GM10248 (cell line): ENCODE results near the gene RNASET2.

Source experiments
- CTCF ChIA-PET: fragments of 300-600 bp; sonication (Branson Sonifier 250); formaldehyde crosslinking; extraction: SDS; loops from one replicate; lab custom pipeline; 2021; ENCODE audit warnings: antibody characterized with exemption; lab: Yijun Ruan, JAX
- POLR2A ChIA-PET: fragments of 350-650 bp; sonication (Branson Sonifier 250); formaldehyde crosslinking; extraction: SDS; loops from one replicate; lab custom pipeline; 2020; ENCODE audit warnings: antibody characterized with exemption; lab: Yijun Ruan, JAX
- DNase-seq: peaks from one replicate; pipeline ENCODE4 v3.0.0; 2012; ENCODE audit errors: extremely low spot score
- TF ChIP-seq, protein P1 (sequence below): IDR thresholded peaks from 2 replicates; pipeline ENCODE4 v1.5.1; 2012; ENCODE audit warnings: mild to moderate bottlenecking, low read depth; ENCODE audit errors: extremely low read depth, missing control alignments, control extremely low read depth

RNASET2 gene

DNA sequence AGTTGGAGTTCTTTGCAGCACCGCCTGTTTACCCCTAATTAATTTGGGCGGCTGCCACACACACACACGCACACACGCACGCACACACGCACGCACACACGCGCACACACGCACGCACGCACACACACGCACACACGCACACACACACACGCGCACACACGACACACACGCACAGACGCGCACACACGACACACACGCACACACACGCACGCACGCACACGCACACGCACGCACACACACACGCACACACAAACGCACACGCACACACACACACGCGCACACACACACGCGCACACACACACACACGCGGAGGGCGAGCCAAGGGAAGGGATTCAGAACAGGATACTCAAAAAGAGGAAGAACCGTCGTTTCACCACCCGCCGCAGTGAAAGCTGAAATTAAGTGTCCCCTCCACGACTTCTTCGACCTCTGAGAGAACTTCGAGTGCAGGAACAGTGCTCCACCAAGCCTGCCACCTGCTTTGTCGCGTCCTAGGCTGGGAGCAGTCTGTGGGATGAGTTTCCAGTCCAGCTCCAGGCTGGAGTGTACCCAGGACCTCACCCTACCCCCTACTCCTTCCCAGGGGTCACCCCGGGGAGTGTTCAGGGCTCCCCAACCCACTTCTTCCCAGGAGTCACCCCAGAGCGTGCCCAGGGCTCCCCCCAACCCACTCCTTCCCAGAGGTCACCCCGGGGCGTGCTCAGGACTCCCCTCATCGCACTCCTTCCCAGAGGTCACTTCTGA is 1.1 kb downstream of the RNASET2 start:
- DNase-seq: no peak
- TF ChIP-seq, protein P1, sequence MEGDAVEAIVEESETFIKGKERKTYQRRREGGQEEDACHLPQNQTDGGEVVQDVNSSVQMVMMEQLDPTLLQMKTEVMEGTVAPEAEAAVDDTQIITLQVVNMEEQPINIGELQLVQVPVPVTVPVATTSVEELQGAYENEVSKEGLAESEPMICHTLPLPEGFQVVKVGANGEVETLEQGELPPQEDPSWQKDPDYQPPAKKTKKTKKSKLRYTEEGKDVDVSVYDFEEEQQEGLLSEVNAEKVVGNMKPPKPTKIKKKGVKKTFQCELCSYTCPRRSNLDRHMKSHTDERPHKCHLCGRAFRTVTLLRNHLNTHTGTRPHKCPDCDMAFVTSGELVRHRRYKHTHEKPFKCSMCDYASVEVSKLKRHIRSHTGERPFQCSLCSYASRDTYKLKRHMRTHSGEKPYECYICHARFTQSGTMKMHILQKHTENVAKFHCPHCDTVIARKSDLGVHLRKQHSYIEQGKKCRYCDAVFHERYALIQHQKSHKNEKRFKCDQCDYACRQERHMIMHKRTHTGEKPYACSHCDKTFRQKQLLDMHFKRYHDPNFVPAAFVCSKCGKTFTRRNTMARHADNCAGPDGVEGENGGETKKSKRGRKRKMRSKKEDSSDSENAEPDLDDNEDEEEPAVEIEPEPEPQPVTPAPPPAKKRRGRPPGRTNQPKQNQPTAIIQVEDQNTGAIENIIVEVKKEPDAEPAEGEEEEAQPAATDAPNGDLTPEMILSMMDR: no peak
- POLR2A ChIA-PET: no interaction called here
- CTCF ChIA-PET: interaction anchor here (1.1 to 16.3 kb wide), 8 partner anchors 15 to 166 kb away, joined by 3 to 132 read pairs (median 5); partner anchors contain the start of gene CEP43

DNA sequence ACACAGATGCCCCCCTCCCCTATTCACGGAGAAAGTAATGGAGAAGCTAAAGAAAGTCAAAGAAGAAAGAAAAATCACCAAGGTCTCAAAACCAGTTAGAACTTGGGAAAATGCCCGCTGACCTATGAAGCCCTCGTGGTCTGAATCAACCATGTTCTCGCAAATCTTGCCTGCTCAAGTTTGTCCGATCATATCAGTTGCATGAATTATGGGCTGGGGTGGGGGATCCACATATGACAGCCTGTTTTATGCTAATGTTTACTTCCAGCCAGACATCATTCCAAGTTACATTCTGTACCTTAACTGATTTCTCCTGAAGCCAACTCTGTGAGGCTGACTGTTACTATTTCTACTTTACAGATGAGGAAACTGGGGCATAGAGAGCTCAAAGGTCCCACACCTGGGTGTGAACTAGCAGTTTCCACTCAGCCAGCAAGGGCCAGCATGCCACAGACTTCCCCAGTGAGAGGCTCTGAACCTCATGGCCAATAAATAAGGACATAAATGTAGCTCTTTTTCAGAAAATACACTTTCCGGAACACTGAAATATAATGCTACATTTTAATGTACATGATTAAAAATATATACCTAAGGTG is 2.1 kb downstream of the RNASET2 start:
- POLR2A ChIA-PET: no interaction called here
- TF ChIP-seq, protein P1: no peak
- CTCF ChIA-PET: interaction anchor here (0.7 to 16.3 kb wide), 9 partner anchors 9 to 187 kb away, joined by 3 to 132 read pairs (median 8); partner anchors contain the start of gene CEP43
- no peak for DNase-seq

DNA sequence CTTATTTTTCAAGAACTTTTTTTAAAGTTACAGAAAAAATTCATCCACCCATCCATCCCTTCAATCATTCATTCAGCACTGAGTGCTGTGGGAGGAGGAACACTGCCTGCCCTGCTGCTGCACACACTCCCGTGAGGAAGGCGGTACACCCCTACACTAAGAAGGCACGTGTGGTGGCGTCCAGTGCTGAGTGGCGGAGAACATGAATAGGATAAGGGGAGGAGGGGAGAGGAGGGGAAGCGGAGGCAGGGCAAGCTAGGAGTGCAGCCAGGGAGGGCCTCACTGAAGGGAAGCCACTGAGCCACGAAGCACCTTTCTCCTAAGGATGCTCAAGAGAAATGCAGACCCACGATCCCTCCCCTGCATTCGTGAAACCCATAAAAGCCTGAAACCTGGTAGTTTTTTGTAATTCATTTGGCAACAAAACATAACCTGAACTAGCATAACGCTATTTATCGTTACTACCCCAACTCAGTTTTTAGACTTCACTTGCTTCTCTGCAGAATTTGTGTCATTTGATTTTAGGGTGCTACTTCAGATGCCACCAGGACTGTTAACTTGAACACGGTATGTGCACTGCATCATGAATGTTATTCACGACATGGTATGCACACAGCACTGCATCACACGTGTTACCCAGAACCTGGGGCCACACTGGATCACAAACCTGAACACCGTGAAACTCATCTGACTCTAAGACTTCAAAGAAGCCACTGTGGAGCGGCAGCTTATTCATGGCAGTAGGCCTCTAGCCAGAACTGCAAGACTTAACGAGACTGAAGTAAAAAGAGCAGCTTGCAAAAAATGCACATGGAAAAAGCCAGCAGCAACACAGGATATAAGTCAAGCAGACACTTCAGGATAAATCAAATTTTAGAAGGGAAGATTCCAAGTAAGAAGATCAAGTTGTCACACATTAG is 3.5 kb downstream of the RNASET2 start:
- CTCF ChIA-PET: interaction anchor here (1.5 to 16.3 kb wide), 13 partner anchors 8 to 189 kb away, joined by 3 to 132 read pairs (median 9); no protein-coding TSS in a partner anchor
- no peak for DNase-seq
- TF ChIP-seq, protein P1: no peak
- POLR2A ChIA-PET: no interaction called here

DNA sequence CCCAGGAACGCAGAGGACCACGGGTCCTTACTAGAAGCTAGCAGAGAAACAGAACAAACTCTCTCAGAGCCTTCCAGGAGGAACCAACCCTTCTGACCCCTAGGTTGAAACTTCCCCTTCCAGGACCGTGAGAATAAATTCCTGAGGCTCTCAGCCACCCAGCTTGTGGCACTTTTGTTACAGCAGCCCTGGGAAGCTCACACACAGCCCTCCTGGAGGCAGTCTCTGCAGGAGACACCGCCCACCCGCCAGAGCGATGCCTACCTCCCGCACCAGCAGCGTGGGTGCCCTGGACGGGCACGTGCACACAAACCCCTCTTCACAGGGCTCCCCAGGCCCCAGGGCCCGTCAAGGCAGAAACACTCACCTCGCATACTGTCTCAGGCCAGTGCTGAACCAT is 4.2 kb downstream of the RNASET2 start:
- no peak for DNase-seq
- CTCF ChIA-PET: interaction anchor here (0.7 to 16.3 kb wide), 21 partner anchors 8 to 204 kb away, joined by 3 to 132 read pairs (median 5); partner anchors contain the start of gene CEP43
- TF ChIP-seq, protein P1: no peak
- POLR2A ChIA-PET: interaction anchor here (1.0 kb wide), 1 partner anchor 9 kb away, joined by 3 read pairs; no protein-coding TSS in a partner anchor

DNA sequence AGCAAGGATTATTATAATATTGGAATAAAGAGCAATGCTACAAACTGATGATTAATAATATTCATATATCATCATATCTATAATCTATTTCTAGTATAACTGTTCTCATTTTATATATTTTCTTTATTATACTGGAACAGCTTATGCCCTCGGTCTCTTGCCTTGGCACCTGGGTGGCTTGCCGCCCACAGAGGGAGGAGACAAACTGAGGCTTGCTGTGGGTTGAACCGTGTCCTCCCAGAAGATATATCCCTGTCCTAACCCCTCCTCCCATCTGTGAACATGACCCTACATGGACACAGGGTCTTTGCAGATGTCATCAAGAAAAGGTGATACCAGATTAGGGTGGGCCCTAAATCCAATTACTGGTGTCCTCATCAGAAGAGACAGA is 4.7 kb downstream of the RNASET2 start:
- POLR2A ChIA-PET: interaction anchor here (0.8 to 1.2 kb wide), 3 partner anchors 9 to 143 kb away, joined by 3 to 5 read pairs (median 3); partner anchors contain the start of gene CEP43
- CTCF ChIA-PET: interaction anchor here (0.7 to 16.3 kb wide), 26 partner anchors 8 to 205 kb away, joined by 3 to 132 read pairs (median 4); partner anchors contain the start of gene CEP43
- TF ChIP-seq, protein P1: no peak
- no peak for DNase-seq
